Kasumi-1 (cell line): ENCODE data around the gene NAA30.
"Not testable (repeated sequence)": the region's sequence is repeated elsewhere in the genome, so short reads cannot be mapped to it uniquely, and the experiment has no call there.

Experiments used
- DNase-seq, 2 experiments: peaks; one replicate each; lab custom pipeline; 2025; lab: John Stamatoyannopoulos, UW

The NAA30 gene

DNA sequence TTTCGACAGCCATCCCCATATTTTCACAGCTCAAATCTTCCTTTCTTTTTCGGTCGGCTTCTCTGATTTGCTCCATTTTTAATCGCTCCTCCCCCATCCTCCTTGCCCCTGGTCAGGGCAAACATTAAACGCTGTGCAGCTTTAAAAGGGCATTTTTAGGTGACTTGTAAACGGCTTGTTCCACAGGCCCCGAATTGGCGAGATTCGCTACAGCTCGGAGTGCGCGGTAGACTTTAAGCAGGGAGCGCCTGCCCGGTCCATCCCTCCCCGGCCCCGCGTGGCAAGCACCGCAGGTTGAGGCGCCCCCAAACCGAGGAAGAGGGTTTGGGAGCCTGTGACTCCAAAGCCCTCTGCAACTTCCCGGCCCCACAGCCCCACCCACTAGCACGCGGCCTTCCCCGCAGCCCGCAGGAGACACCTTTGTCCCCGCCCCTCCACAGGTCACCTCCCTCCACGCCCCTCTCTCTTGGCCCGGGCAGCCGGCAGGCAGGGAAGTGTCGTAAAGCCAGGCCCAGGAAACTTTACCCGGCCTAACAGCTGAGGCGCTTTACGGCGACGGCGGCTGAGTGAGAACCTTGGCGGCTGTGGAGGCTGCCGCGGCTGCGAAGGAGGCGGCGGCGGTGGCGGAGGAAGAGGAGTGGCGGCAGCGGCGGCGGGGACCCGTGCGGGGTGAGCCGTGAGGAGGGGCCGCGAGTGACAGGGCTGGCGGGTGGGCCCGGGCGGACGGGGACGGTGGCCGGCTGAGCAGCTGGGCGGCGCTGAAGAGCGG is at the start of gene NAA30:
TSS of gene NAA30 (plus strand) at position 550 of the 769 bp plus-strand sequence. CDS start 372 bp downstream, outside the sequence.
- peak; percentile 93 to 96 for DNase-seq

DNA sequence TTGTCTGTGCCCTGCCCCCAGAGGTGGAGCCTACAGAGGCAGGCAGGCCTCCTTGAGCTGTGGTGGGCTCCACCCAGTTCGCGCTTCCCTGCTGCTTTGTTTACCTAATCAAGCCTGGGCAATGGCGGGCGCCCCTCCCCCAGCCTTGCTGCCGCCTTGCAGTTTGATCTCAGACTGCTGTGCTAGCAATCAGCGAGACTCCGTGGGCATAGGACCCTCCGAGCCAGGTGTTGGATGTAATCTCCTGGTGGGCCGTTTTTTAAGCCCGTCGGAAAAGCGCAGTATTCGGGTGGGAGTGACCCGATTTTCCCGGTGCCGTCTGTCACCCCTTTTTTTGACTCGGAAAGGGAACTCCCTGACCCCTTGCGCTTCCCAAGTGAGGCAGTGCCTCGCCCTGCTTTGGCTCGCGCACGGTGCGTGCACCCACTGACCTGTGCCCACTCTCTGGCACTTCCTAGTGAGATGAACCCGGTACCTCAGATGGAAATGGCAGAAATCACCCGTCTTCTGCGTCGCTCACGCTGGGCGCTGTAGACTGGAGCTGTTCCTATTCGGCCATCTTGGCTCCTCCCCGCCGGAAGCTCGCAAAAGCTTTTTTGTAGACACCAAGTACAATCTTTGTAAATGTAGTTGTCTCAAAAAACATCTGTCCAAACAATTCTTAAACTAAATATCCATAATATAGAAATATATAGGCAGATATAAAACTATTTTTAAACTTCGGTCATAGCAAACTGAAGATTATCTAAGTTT is 46.7 kb upstream of the NAA30 start:
- not testable (repeated sequence) for DNase-seq

DNA sequence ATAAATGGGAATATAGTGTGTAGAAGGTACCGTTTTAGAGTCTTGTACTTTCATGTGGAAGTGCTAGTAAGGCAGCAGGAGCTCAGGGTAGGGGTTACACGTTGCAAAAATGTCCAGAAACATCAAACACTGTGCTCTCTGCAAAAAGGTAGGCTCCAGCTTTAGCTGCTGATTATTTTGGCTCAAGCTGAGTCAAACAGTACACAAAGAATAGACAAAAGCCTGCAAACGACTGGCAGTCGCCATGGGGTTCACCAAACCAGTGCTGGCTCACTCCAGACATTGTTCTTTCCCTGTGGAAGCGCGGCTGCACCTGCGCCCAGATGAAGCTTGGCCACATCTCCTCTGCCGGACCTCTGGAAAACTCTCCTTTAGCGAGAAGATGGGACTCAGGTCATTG is 45.3 kb upstream of the NAA30 start:
- no peak for DNase-seq

DNA sequence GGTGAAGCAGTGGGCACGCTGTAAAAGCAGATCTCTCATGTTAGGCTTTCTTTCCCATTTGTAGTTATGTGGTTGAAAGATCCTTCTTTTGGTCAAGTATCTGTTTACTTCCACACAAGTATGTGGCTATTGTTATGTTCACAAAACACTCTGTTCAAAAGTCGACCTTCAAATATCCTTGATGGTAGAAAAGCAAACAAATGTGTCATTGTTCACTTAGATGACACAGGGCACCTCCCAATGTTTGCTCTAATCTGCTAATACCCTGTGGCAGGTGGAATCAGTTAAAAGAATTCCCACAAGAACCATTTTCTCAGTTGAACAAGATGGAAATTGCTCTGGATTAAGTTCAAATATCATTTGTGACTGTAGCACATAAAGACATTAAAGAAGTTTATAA is 43.6 kb upstream of the NAA30 start:
- no peak for DNase-seq

DNA sequence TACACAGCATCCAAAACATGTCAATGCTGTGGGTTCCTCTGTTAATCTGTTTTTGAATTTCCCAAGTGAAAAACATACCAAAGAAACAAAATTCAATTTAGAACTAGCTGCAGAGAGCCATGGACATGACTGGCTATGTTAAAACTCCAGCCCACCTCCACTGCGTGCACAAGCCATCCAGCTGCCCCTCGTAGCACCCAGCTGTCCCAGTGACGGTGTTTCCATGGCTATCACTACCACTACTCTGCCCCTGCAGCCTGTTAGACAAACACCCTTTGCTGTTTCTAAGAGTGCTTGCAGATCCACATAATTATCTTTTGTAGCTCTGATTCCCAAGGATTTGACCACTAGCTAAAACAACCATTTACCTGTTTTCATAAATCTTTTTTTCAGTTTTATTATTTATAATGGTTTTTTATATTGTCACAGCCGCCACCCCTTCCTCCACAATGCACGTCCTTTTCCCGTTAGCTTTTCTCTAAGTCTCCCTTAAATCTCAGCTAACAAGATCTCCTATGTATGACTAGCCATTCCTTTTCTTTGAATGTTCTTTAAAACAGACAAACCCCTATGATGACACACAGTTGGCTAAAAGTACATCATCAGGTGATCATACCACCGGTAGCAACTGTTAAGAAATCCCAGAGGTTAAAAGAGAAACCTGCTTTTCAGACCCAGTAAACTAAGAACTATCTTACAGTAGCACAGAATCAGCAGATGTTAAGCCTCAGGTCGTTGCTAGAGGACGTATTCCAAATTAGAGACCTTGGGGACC is 37.8 kb upstream of the NAA30 start:
- DNase-seq = no peak

DNA sequence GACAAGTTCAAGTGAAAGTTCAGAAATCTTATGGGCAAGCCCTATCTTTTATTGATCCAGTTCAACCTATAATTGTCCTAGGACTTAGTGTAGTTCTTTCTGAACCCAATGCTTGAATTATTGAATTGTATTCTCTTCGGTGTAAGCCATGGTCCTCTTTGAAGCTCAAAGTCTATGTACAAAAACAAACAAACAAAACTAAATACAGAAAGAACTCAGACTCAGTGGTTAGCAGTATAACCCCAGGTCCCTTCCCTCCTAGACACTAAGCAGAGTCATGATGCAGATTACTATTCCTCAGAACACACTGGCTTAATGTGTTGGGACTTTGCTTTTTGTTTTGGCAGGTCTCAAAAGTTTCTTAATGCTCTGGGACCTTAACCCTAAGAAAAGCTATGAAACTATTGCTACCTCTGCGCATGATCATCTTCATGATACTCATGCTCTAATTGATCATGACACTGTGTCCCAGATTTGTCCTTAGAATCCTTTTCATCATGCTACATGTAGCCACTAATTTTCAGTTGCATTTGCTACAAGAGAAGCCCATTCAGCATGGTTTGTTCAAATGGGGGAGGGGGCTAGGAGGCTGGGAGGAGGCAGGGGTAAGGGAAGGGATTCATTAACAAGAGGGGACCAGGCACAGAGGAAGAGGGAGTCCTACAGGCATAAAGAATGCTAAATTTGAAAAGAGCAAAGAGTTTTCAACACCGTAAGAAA is 35.1 kb upstream of the NAA30 start:
- no peak for DNase-seq

DNA sequence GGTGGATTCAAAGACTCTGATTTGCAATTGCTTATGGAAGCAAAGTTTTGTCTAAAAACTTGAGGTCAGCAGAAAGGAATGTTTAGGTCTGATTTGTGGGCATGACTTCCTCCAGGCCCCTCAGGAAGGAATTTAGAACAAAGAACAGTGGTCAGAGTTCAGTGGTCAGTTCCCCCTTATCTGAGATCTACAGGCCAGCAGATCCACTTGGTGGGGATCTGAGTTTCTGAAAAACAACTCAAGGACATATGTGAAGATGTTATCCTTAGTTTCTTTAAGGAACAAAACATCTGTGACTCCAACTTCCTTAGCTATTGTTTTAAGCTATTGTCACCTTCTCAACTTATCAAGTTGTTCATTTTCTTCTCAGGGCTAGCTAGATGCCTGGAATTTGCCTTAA is 28.0 kb upstream of the NAA30 start:
- no peak for DNase-seq

DNA sequence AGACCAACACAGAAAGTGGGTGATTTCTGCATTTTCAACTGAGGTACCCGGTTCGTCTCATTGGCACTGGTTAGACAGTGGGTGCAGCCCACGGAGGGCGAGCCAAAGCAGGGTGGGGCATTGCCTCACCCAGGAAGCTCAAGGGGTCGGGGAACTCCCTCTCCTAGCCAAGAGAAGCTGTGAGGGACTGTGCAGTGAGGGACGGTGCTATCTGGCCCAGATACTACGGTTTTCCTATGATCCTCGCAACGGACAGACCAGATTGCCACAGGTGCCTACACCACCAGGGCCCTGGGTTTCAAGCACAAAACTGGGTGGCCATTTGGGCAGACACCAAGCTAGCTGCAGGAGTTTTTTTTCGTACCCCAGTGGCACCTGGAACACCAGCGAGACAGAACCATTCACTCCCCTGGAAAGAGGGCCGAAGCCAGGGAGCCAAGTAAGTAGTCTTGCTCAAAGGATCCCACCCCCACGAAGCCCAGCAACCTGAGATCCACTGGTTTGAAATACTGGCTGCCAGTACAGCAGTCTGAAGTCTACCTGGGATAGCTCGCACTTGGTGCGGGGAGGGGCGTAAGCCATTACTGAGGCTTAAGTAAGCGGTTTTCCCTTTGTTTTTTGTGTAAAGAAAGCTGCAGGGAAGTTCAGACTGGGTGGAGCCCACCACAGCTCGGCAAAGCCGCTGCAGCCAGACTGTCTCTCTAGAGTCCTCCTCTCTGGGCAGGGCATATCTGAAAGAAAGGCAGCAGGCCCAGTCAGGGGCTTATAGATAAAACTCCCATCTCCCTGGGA is 25.5 kb upstream of the NAA30 start:
- no peak for DNase-seq

DNA sequence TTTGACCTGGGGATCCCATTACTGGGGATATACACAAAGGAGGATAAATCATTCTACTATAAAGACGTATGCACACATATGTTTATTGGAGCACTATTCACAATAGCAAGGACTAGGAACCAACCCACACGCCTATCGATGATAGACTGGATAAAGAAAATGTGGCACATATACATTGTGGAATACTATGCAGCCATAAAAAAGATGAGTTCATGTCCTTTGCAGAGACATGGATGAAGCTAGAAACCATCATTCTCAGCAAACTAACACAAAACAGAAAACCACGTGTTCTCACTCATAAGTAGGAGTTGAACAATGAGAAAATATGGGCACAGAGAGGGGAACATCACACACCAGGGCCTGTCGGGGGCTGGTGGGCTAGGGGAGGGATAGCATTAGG is 20.2 kb upstream of the NAA30 start:
- not testable (repeated sequence) for DNase-seq

DNA sequence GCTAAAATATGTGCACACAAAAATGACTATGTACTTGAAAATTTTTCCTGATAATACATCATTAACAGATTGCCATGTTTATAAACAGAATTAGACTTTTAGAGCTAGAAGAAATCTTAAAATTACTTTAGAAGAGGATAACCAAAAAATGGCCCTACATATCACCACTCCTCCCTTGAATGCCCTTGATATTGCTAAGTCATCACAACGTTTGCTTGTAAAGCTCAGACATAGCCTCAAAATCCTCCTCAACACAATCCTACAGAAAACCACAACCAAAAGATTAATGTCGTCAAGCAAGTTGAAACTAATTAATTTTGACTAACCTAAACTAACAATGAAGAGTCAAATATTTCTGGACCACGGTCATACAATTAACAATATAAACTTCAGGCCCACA is 19.4 kb upstream of the NAA30 start:
- DNase-seq = no peak

DNA sequence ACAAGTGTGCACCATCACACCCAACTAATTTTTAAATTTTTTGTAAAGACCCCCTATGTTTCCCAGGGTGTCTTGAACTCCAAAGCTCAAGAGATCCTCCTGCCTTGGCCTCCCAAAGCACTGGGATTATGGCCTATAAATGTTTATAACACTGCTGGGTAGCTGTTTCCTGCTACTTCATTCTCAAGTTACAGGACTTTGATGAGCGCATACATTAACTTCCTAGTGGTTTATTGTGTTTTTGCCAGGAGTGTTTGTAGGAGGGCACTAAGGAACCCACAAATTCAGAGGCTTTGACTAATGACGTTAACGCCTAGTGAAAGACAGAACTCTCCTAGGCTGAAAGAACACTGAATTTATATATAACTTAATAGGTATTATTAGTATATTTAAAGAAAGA is 15.2 kb upstream of the NAA30 start:
- no peak for DNase-seq

DNA sequence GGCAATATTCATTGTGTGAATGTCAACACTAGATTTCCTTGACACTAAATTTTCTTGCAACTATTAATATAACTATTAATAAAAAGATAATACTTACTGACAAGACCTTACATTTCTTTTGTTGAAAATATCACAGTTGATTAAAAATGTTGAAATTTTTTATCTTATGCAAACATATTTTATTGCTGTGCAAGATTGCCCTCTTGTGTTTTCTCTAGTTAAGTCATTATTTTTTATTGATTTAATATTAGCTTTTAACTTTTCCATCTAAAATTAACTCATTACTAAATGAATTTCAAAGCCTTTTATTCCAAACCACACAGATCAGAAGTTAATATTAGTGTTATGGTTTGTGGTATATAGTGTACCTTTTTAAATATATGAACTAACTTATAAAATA is 11.7 kb upstream of the NAA30 start:
- peak in 1 of 2 experiments; percentile 13 for DNase-seq

DNA sequence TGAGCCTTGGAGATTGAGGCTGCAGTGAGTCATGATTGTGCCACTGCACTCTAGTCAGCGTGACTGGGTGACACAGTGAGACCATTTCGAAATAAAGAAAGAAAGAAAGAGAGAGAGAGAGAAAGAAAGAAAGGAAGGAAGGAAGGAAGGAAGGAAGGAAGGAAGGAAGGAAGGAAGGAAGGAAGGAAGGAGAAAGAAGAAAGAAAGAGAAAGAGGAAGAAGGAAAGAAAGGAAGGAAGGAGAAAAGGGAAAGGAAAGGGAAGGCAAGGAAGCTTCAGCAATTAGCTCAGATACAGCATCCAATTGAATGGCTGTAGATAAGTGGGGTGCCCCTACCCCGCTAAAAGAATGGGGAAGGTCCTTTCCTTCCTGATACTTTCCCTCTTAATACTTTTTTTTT is 9.5 kb upstream of the NAA30 start:
- no peak for DNase-seq

DNA sequence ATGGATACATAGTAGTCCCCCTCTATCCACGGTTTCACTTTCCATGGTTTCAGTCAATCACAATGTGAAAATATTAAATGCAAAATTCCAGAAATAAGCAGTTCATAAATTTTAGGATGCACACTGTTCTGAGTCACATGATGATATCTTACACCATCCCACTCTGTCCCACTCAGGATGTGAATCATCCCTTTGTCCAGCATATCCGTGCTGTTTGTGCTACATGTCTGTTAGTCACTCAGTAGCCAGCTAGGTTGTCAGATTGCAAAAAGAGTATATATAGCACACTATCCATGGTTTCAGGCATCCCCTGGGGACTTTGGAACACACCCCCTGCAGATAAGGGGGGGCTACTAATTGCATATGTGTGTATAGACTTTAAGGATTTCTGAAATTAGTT is 8.1 kb upstream of the NAA30 start:
- no peak for DNase-seq

DNA sequence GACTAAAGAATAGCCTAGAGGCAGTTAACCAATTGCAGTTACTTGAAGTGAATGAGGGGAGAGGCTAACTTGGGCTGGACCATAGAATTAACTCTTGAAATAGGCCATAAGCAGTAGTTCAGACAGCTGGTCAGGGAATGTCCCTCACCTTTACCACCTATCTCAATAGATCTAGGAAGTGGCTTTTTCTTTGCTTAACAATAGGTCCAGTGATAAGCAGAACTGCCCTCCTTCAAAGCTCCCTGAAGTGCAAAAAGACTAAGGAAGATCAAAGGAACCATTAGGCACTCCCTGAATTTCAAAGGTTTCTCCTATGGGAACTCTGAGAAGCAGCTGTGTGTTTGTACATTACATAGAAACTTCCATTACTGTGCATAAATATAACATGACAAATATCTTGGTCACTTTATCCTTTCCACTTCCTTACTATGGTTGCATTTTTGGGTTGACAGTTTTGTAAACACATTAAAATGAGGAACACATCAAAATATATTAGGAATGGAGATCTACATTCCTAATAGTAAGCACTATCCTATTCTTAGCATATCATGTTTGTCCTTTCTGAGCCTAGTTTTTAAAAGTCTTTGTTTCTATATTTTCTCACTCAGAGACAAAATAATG is 7.2 kb upstream of the NAA30 start:
- DNase-seq = no peak

DNA sequence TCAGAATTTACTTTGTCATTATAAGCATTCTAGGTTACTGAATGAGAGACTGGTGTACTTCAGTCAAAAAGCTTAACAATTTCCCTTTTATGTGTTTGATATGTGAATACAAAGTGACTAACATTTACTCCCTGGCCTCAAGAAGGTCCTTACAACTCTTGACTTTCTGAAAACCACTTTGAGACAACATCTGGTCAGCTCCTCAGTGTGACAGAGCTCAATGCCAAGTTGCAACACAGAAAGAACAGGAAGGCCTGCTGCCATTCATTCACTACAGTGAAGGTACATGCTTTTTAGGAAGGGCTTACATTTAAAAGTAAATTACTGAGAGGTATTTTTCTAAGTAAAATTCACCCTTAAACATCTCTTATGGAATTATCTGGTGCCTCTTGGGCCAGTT is 2.3 kb upstream of the NAA30 start:
- peak; percentile 9 to 18 for DNase-seq

DNA sequence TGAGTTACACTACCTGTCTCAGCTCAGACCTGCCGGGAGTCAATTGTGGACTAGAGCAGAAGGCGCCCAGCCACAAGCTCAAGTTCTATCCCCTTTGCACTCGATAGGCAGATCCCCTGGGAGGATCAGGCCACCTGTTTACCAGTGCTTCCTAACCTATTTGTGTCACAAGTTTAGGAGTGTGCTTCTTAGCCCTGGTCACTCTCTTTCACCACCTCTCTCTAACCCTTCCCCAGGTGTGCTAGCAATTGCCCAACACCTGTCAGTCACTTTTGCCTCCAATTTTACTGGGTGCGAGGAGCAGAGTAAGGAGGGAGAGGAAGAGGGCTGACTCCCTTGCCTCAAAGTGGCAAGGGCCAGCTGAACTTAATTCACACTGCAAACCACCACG is 745 bp upstream of the NAA30 start:
- no peak for DNase-seq

DNA sequence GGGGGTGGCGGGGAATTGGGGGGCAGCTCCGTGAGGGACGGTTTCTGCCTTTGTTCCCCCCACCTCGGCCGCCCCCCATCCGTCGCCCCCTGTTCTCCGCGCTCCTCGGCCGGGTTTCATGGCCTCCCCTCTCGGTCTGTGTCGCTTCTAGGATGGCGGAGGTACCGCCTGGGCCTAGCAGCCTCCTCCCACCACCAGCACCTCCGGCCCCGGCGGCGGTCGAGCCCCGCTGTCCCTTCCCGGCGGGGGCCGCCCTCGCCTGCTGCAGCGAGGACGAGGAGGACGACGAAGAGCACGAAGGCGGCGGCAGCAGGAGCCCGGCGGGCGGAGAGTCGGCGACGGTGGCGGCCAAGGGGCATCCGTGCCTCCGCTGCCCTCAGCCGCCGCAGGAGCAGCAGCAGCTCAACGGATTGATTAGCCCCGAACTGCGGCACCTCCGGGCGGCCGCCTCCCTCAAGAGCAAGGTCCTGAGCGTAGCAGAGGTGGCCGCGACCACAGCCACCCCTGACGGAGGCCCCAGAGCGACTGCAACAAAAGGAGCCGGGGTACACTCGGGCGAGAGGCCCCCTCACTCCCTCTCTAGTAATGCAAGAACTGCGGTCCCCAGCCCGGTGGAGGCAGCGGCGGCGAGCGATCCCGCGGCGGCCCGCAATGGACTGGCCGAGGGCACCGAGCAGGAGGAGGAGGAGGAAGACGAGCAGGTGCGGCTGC is 575 bp downstream of the NAA30 start:
- DNase-seq = peak; percentile 38 to 49

DNA sequence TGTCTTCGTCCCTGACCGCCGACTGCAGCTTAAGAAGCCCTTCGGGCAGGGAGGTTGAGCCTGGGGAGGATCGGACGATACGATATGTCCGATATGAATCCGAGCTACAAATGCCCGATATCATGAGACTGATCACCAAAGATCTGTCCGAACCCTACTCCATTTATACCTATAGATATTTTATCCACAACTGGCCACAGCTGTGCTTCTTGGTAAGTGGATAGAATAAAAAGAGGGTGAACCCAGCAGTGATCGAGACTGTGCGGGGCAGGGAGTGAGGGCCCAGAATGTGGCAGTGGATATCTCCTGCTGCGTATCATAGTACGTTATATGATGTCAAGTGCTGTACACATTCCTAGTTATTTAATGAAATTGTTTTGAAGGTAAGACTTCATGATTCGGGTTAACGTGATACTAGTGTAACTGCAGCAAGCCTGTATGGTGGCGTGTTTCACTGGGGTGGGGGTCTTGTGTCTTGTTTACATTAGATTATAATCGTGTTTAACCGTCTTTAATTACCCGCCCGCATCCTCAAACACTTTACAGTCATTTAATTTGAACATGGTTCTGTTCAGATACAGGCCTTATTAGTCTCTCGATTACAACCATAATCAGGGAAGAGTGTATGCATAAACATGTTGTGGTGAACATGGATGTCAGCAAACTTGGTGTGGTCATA is 1.3 kb downstream of the NAA30 start:
- peak; percentile 11 to 28 for DNase-seq

DNA sequence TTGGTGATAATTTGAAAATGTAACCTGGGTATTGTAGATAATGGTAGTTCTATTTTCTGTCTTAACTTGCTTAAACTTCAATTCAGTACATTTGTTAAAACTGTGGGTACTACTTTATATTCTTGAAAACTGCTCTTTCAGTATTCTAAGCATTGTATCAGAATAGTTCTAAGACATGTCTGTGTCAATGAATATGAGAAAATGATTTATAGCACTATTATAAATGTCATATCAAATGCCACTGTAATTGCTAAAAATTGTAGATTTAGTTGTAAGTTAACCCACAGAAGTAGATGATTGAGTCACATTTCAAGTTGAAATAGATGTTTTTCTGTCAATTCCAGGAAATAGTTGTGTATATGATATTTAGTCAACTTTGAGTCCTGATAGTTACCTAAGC is 2.4 kb downstream of the NAA30 start:
- DNase-seq = no peak
